HepG2 (cell line): ENCODE results near the gene APBB1IP.

Experiments
- KLF15 ChIP-seq: sonication (generic); formaldehyde crosslinking; IDR thresholded peaks from 2 replicates; pipeline ENCODE4 v1.8.1; 2023; ENCODE audit warnings: borderline replicate concordance, mild to moderate bottlenecking, inconsistent platforms, missing genetic modification reagents, mixed read lengths
- THYN1 ChIP-seq: sonication (generic); formaldehyde crosslinking; IDR thresholded peaks from 2 replicates; pipeline ENCODE4 v1.8.1; 2023; ENCODE audit warnings: low read depth, mild to moderate bottlenecking, moderate library complexity, missing genetic modification reagents, borderline replicate concordance
- TF ChIP-seq, protein P1 (sequence below), 2 experiments: IDR thresholded peaks; 2 replicates each; pipeline ENCODE4 v1.6.1; 2011 to 2012; ENCODE audit warnings: low read length in 2 of 2, borderline replicate concordance in 1 of 2, low read depth in 1 of 2, mild to moderate bottlenecking in 1 of 2, moderate library complexity in 1 of 2
- TF ChIP-seq, protein P2 (sequence below): sonication (generic); formaldehyde crosslinking; IDR thresholded peaks from 2 replicates; pipeline ENCODE4 v1.8.1; 2023; ENCODE audit warnings: missing genetic modification reagents, inconsistent platforms, borderline replicate concordance
- TF ChIP-seq, protein P3 (sequence below): sonication (generic); formaldehyde crosslinking; IDR thresholded peaks from 2 replicates; pipeline ENCODE4 v1.5.0; 2020; ENCODE audit warnings: mild to moderate bottlenecking, missing genetic modification reagents, moderate library complexity
- TF ChIP-seq, protein P4 (sequence below): sonication (generic); formaldehyde crosslinking; IDR thresholded peaks from 2 replicates; pipeline ENCODE4 v1.9.0; 2021; ENCODE audit warnings: missing genetic modification reagents, mild to moderate bottlenecking, borderline replicate concordance

DNA sequence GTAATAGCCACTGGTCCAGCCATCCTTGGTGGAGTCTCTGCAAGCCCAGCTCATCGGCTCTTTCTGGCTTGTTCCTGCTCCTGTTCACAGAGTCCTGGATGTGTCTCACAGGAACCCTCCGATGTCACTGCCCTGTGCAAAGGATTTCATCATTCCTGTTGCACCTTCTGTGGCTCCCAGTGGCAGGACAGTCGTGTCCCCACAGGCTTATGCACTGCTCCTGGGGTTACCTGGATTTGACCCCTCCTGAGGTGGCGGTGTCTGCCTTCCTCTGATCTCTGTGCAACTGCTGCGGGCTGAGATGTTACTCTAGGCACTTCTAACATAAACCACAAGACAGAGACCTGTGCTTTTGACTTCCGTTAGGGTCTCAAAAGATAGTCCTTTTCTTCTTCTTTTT is 30.6 kb downstream of the APBB1IP start:
- TF ChIP-seq, protein P1, sequence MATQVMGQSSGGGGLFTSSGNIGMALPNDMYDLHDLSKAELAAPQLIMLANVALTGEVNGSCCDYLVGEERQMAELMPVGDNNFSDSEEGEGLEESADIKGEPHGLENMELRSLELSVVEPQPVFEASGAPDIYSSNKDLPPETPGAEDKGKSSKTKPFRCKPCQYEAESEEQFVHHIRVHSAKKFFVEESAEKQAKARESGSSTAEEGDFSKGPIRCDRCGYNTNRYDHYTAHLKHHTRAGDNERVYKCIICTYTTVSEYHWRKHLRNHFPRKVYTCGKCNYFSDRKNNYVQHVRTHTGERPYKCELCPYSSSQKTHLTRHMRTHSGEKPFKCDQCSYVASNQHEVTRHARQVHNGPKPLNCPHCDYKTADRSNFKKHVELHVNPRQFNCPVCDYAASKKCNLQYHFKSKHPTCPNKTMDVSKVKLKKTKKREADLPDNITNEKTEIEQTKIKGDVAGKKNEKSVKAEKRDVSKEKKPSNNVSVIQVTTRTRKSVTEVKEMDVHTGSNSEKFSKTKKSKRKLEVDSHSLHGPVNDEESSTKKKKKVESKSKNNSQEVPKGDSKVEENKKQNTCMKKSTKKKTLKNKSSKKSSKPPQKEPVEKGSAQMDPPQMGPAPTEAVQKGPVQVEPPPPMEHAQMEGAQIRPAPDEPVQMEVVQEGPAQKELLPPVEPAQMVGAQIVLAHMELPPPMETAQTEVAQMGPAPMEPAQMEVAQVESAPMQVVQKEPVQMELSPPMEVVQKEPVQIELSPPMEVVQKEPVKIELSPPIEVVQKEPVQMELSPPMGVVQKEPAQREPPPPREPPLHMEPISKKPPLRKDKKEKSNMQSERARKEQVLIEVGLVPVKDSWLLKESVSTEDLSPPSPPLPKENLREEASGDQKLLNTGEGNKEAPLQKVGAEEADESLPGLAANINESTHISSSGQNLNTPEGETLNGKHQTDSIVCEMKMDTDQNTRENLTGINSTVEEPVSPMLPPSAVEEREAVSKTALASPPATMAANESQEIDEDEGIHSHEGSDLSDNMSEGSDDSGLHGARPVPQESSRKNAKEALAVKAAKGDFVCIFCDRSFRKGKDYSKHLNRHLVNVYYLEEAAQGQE (IDR thresholded peaks at IDR 0.05; ENCODE audit: borderline replicate concordance in 1 of 2, low read depth in 1 of 2, low read length in 2 of 2) = no peak
- TF ChIP-seq, protein P2, sequence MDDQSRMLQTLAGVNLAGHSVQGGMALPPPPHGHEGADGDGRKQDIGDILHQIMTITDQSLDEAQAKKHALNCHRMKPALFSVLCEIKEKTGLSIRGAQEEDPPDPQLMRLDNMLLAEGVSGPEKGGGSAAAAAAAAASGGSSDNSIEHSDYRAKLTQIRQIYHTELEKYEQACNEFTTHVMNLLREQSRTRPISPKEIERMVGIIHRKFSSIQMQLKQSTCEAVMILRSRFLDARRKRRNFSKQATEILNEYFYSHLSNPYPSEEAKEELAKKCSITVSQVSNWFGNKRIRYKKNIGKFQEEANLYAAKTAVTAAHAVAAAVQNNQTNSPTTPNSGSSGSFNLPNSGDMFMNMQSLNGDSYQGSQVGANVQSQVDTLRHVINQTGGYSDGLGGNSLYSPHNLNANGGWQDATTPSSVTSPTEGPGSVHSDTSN = no peak
- TF ChIP-seq THYN1 (CRISPR knock-in tag) (no peak), KLF15 (CRISPR knock-in tag) (no peak)
- TF ChIP-seq, protein P3, sequence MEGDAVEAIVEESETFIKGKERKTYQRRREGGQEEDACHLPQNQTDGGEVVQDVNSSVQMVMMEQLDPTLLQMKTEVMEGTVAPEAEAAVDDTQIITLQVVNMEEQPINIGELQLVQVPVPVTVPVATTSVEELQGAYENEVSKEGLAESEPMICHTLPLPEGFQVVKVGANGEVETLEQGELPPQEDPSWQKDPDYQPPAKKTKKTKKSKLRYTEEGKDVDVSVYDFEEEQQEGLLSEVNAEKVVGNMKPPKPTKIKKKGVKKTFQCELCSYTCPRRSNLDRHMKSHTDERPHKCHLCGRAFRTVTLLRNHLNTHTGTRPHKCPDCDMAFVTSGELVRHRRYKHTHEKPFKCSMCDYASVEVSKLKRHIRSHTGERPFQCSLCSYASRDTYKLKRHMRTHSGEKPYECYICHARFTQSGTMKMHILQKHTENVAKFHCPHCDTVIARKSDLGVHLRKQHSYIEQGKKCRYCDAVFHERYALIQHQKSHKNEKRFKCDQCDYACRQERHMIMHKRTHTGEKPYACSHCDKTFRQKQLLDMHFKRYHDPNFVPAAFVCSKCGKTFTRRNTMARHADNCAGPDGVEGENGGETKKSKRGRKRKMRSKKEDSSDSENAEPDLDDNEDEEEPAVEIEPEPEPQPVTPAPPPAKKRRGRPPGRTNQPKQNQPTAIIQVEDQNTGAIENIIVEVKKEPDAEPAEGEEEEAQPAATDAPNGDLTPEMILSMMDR (CRISPR knock-in tag) = no peak
- TF ChIP-seq, protein P4, sequence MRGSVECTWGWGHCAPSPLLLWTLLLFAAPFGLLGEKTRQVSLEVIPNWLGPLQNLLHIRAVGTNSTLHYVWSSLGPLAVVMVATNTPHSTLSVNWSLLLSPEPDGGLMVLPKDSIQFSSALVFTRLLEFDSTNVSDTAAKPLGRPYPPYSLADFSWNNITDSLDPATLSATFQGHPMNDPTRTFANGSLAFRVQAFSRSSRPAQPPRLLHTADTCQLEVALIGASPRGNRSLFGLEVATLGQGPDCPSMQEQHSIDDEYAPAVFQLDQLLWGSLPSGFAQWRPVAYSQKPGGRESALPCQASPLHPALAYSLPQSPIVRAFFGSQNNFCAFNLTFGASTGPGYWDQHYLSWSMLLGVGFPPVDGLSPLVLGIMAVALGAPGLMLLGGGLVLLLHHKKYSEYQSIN (CRISPR knock-in tag) = no peak
